DMS 273 (cell line): ENCODE results near the gene FEV.

ENCODE experiments used
- DNase-seq: peaks from one replicate; lab custom pipeline; 2025; ENCODE audit not compliant: unreplicated experiment; lab: John Stamatoyannopoulos, UW

Gene FEV

DNA sequence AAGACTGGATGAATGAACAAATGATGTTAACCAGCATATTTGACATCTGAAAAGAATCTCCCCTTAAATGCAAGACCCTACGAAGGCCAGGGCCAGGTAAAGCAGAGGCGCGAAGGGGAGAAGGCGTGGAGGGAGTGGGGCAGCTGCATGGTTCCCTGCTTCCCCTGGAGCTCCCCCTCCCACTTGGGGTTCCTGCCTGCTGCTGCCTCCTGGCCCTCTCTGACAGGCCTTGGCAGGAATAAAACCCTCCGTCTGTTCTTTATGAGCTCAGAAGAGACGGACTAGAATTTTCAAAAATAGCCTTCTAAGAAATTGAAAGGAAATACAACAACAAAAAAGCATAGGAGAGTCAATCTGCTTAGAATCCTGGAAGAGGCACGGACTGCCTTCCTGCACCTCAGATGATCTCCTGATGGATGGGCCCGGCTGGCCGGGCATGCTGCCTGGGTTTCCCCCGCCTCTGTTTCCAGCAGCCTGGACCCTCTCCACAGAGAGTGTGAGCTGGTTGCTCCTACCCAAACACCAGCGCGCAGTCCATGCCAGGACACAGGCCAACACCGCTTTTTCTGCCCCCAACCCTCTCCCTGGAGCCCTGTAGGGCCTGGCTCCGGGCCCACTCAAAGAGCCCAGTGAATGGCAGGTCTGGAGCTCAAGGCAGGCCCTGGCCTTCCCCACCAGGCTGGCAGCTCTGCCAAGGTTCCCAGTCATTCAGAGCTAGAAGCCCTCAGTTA lies 32.4 kb upstream of the FEV start:
- peak; percentile 64 for DNase-seq

DNA sequence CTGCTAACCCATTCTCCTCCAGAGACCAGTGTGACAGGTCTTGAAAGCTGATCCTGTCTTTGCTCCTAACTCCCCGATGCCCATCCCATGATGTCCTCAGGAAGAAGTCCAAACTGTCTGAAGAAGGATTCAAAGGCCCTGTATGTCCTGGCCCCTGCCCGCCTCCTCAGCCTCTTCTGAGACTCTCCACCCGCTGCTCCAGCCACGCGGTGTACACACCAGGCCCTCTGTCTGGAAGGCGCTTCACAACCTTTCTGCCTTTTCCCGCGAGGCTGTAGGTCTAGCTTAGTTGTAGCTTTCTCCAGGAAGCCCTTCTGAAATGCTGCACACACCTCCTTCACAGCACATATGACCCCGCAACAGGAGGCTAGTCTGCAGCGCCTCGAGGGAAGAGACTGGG lies 31.7 kb upstream of the FEV start:
- DNase-seq: no peak

DNA sequence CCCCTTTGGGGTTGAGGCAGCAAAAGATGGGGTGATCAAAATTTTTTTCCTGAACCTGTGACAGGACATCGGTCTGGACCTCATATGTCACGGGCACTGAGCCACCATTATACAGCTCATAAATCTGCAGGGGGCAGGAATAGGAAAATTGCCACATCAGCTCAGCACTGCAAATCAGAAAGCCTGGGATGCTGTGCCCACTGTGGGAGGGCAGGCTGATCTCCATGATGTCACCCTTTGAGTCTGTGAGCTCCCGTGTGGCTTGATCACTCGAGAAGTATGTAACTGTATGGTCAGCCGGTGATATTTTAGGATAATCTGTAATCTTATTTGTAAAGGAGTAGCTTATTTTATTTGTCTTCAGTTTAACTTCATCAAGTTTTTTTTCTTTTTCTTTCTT lies 25.9 kb upstream of the FEV start:
- DNase-seq: no peak

DNA sequence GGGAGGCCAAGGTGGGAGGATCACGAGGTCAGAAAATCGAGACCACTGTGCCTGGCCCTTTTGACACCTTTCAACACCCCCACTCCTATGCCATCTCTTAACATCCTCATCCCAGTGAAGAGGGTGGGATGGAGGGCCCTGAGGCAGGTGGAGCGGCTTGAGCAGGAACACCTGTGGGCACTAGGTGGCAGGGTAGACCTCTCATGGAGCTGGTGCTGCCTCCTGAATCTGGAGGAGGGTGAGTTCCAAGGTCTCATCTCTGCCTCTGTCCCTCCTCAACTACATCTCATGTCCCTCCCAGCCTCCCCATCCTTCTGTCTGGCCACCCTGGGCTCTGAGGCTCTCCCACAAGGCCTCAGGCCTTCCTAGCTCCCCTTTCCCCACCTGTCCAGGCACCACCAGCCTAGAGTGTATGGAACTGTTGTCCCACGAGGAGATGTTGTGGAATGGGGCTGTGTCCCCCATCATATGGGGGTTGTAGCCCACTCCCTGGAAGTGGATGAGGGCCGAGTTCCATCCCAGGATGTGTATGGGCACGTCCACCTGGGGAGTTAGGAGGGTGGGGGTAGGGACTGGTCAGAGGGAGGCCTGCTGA lies 25.3 kb upstream of the FEV start:
- DNase-seq: peak; percentile 60

DNA sequence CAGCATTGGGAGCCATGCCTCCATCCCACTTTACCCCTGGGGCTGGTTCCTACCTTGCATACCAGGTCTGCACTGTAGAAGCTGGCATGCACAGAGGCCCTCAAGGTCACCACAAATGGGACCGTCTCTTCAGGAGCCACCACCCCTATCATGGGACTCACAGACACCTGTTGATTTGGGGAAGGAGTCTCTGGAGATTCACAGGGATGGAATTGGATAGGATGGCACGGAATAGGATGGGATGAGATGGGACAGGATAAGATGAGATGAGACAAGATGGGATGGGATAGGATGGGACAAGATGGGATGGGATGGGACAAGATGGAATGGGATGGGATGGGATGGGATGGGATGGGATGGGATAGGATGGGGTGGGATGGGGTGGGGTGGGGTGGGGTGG lies 24.3 kb upstream of the FEV start:
- no peak for DNase-seq

DNA sequence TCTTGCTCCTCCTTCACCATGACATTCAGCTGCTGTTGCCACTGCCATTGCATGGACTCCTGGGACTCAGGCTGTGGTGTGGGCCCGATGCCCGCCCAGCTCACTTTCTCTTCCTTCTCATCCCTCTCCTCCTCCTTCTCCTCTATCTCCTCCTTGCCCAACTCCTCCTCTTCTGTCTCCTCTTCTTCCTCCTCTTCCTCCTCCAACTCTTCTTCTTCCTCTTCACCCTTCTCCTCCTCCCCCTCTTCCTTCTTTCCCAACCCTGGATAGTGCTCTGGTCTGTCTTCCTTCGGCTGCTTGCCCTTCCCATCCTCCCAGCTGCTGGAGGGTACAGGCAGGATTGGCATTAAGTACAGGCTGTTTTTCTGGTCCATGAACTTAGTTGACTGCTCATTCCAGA lies 19.0 kb upstream of the FEV start:
- no peak for DNase-seq

DNA sequence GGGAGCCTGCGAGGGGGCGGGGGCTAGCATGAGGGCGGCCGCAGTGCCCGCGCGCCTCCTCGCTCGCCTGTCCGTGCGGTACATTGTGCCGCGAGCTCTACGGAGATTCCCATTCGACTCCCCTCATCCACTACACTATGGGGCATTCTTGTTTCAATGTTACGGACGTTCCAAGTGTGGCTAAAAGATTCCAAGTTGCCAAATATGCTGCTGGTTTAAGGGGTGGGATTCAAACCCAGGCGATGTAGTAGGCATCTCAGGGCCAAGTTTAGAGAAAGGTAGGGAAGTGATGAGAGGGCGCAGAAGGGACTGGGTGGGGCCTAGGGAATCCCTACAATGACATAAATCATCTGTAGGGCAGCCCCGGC lies 18.3 kb upstream of the FEV start:
- no peak for DNase-seq

DNA sequence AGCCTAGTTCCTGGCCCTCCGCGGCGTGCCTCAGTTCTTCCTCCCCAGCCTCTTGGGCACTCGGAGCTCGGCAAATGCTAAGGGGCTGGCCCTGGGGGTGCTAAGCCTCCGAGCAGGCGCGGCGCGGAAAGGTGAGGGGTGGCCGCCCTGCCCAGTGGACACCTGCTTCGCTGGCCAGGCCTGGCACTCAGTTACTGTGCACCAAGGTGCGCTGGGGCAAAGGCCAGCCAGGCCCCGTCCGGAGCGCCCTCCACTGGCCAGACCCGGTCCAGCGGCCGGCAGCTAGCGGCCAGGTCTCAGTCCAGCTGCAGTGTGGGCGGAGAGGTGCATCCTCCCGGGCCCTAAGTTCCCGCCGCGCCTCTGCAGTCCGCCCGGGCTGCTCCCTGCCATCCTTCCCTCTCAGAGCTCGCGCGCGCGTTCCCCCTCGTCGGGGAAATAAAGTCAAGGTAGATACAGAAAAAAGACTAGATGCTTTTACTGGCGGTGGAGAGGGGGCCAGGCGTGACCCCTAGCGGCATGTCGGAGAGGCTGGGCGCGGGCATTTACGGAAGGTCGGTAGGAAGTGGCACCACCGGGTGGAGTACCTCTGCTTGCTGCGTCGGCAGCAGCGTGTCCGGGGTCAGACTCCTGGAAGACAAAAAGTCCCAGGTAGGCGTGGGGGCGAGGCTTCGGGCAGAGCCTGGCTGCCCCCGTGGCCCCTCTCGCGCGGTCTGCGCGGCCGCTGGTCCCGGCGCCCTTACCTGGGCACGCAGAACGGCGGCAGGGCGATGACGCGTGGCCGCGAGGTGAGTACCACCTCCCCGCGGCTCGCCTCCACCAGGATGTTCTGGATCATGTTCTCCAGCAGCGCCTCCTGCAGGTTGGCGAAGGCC lies 17.6 kb upstream of the FEV start:
- peak; percentile 74 for DNase-seq

DNA sequence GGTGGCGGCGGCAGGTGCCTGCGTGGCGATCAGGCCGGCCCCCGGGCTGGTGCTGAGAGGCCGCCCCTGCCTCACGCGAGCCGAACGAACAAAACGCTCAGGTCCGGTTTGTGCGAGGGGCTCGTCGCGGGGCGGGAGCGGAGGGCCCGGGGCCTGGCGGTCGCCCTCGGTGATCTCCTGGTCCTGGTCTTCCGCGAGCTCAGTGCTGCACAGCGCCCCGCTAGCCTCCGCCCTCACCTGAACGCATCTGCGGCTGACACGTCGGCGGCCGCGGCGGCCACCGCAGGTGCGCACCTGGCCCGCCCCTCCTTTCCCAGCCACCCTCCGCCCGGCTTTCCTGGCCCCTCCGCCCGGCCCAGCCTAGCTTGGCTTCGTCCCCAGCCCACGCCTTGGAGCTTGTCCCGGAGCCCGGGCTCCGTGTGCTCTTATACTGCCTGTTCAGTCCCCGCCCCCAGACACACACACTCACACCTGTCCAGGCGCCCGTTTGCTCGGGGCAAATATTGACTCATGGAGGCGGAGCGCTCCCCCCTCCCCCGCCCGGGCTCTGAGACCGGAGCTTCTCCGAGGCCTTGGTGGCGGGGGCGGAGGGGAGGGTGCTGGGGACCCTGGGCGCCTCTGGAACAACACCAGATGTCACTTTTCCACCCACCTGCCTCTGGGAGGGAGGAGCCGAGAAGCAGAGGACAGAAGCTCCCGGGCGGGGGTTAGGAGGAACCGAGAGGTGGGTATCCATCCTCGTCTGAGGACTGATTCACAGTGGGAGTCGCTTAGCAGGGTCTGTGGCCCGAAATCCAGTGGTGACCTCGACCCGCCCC lies 16.8 kb upstream of the FEV start:
- DNase-seq: peak; percentile 89

DNA sequence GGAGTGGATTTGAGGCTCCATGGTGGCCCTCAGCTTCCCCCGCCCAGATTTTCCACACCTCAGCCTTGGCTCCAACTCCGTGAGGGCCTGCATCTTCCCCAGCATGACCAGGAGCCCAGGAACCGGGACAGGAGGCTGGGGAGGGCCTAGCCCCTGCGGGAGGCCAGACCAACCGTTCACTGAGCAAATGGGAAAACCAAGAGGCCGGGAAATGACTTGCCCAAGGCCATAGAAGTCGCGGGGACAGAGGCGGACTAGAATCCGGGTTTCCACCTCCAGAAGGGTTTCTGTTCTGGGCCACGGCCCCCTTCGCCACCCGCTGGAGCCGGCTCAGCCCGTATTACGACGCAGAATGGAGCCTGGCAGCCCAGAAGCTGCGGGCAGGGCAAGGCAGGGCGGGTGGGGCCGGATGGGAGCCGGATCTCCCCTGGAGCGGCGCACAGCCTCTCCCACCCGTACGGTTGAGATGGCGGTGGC lies 16.2 kb upstream of the FEV start:
- DNase-seq: no peak

DNA sequence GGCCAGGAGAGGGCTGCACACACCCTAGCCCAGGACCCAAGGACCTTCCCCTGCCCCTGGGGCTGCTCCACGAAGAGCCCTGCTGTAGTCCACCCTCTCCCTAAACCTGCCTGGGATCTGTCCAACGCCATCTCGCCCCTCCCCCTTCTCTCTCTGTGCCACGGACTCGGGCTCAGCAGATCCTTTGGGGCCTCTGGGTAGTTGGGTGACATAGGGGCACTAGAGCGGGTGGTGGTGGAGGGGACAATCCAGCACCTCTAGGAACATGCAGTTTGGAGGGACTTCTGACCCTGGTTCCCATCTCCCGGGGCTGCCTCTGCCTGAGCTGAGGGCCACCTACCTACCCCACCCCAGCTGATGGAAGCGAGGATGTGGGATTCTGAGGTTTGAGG lies 15.6 kb upstream of the FEV start:
- no peak for DNase-seq

DNA sequence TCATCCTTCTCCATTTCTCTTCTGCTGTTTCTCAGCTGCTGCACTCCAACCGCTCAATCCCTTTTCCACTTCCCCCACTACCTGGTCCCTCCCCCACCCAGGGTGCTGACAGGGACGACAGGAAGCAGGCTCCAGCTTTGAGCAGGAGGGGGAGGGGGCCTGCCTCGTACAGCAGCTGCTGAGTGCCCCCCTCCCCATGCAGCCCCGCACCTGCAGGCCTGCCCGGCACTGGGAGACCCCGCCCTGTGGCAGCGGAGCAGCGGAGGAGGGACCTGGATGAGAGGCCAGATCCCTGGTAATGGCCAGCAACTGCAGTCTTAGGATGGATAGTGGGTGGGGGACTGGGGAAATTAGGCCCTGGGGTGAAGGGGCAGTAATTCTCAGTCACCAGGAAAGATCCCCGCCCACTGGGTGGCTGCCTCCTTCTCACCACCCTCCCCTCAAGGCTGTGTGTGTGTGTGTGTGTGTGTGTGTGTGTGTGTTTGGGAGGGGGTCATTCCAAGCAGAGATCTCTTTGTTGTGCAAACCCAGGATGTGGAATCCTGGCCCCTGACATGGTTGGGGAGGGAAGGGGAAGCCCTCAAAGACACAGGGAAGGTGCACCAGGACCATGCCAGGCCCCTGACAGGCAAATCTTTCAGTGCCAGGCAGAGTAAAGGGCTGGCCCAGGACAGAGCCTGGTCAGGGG lies 15.0 kb upstream of the FEV start:
- no peak for DNase-seq

DNA sequence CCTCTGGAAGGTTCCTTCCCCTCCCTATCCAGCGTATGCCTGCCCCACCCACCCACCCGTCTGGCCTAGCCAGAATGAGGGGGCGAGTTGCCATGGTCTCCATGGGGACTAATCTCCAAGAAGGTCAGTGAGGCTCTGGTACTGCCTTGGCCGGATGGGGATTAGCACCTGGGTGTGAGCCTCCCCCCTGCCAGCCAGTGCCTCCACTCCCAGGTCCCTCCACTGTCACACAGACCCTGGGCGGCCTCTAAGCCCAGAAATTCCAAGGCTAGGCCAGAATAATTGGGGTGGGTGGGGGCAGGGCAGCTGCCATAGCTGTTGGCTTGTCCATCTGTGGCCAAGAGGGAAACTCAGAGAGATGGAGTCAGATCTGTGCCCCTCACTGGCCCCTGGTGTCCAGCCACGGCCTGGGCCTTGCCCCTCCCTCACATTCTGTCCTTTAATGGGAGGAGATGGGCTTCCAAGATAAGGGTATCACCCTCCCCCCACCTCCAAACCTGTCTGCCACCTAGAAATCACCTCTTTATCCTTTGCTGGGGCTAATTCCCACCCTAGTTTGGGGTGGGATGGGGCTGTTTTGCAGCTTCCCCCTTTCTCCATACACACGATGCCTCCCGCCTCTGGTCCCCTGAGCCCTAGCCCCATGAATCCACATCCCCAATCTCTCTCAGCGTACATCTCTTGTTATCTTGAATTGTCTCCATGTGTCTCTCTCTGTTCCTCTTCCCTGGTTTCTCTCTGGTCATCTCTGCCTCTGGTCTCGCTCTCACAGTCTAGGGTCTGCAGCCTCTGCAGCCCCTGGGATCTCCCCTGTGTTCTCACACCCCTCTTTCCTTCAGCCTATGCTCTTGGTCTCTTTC lies 14.3 kb upstream of the FEV start:
- DNase-seq: peak; percentile 40

DNA sequence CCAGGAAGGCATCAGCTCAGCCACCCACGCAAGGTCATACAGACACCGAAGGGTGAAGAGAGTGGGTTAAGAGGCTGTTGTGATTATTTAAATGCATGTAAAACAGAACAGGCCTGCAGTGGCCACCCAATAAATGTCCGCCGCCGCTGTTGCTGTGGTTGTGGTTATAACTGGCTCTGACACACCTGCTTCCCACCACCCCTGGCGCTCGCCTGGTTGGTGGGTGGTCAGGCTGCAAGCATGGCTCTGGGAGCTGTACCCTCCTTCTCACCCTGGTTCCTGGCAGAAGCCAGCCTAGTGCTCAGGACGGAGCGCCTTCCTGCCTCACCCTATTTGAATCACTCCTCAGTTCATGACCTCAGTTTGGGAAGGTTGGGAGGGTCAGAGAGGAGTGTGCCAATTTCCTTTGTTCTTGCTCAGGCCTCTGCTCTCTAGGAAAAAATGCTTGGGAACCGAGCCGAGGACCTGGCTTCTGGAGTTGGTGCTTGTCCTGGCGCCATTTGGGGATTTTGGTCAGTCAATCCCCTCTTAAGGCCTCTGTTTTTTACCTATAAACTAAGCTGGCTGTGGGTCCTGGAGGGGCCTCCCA lies 13.5 kb upstream of the FEV start:
- DNase-seq: no peak

DNA sequence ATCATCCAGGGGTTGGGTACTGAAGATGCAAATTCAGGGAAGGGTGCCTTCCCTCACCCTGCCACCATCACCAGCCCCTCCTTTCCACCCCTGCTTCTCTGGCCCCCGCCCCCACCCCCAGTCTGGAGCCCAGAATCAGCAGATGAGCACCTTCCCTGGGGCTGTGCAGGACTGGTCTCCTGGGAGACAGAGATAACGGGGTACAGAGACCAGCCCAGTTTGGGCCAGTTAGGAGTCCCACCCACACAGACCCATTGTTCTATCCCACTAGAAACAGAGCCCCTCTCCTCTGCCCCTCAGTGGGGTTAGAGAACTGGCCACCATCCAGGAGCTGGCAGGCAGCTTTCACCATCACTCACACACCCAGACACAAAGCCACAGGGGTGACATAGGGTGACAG lies 12.7 kb upstream of the FEV start:
- DNase-seq: no peak

DNA sequence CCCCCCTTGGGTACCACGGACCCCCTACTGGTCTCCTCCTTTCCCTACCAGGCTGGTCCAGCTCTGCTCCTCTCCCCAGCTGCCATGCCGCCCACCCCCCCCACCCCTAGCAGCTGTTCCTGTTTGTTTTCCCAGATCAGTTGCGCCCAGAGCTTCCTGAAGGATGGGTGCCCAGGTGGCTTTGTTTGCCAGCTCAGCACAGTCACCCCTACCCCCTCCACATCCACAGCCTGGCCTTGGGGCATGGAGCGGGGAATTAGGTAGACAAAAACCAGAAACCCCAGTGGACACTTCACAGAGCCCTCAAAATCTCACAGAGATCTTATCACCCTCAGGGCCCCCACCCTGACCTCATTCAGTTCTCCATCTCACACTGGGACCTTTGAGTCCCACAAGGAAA lies 12.0 kb upstream of the FEV start:
- peak; percentile 83 for DNase-seq

DNA sequence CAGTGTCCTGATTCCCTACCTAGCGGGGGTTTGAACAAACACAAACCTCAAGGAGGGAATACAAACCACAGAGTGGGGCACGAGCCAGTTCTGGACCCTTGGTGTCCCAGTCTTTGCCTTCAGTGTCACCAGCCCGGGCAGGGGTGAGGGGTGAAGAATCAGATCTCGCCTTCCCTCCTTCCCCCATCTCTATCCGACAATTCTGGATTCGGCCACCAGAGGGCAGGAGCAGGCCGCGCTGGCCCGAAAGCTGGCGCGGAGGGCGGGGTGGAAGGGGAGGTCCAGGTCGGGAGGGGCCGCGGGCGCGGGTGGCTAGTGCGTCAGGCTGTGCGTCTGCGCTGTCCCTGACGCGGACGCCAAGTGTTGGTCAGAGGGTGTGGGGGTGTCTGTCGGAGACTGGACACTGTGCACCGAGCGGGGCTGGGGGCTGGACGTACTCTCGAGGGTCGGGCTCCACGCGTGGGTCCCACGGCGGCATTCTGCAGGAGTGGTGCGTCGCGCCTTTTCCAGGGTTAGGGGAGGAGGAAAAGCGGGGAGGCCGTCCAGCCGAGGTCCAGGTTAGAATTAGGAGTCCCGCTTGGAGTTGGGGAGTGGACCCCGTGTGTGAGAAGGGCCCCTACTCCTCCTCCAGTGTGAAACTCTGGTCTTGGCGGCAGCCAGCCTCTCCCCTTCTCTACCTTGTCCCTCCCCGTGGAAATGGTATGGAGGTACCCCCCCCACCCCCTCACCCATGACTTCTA lies 11.2 kb upstream of the FEV start:
- DNase-seq: peak; percentile 94

DNA sequence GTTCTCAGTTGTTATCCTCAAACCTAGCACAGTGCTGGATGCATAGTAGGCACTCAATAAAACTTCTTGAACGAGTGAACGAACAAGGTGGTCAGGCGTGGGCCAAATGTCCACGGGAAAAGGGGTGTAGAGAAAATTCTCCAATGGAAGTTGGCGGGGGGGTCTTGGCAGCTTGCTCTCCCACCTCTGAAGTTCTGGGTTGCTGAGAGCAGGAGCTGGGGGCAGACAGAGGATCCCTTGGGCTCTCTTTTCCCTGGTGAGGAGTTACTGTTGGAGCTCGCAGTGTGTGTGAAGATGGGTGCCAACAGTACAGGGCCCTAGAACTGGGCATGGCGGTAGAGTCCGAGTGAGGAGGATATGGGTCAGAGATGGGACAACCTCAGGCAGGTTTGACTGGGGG lies 10.6 kb upstream of the FEV start:
- DNase-seq: no peak
